IMR-90 (cell line): ENCODE data around the gene CLPTM1L. TPM values are rescaled to one million over a fixed set of nuclear protein-coding genes. Genes with fewer than 3 reads are reported as not detected.

Source experiments
- ATAC-seq: fragments of 200-7000 bp; cut with Tn5 transposase; 2 replicates; pipeline ENCODE4 v1.9.1; 2020; ENCODE audit warnings: low read depth, mild to moderate bottlenecking, moderate library complexity
- BruUV-seq: library from RNA; stranded (reverse); fragments of 400-500 nt; replicated peaks from 2 replicates; lab custom pipeline; 2021; lab: Mats Ljungman, UMichigan
- CTCF ChIA-PET: fragments of 300-600 bp; formaldehyde crosslinking; extraction: SDS; loops from one replicate; lab custom pipeline; 2021; ENCODE audit warnings: antibody characterized with exemption; lab: Yijun Ruan, JAX
- POLR2A ChIA-PET: fragments of 300-600 bp; sonication (Branson Sonifier 250); formaldehyde crosslinking; loops from one replicate; lab custom pipeline; 2022; ENCODE audit warnings: antibody characterized with exemption; ENCODE audit not compliant: unreplicated experiment; lab: Charles Lee
- DNase-seq: peaks from one replicate; pipeline ENCODE4 v3.0.0; 2013
- H2AFZ ChIP-seq: replicated peaks from 2 replicates; pipeline ENCODE3; 2013; ENCODE audit warnings: low read length, mild to moderate bottlenecking; ENCODE audit not compliant: poor library complexity
- H2AK5ac ChIP-seq: 2 replicates; pipeline ENCODE4 v1.6.1; 2013; ENCODE audit warnings: low read depth, low read length, inconsistent platforms
- H2AK9ac ChIP-seq: replicated peaks from 2 replicates; pipeline ENCODE3; 2013; ENCODE audit warnings: mild to moderate bottlenecking, low read depth, low read length, moderate library complexity; ENCODE audit not compliant: poor library complexity
- H2BK120ac ChIP-seq: 2 replicates; pipeline ENCODE4 v1.6.1; 2013; ENCODE audit warnings: low read depth, low read length, inconsistent platforms
- H2BK15ac ChIP-seq: 3 replicates; pipeline ENCODE4 v1.6.1; 2013; ENCODE audit warnings: low read depth, low read length, inconsistent platforms
- H2BK20ac ChIP-seq: 2 replicates; pipeline ENCODE4 v1.6.1; 2013; ENCODE audit warnings: low read depth, mild to moderate bottlenecking, inconsistent platforms, low read length, moderate library complexity
- H2BK5ac ChIP-seq: 2 replicates; pipeline ENCODE4 v1.6.1; 2013; ENCODE audit warnings: mild to moderate bottlenecking, low read depth, low read length, inconsistent platforms; ENCODE audit not compliant: poor library complexity, severe bottlenecking
- H3K14ac ChIP-seq: replicated peaks from 2 replicates; pipeline ENCODE4 v1.6.1; 2013; ENCODE audit warnings: low read depth, low read length, inconsistent platforms
- H3K18ac ChIP-seq: 2 replicates; pipeline ENCODE4 v1.6.1; 2013; ENCODE audit warnings: low read depth, low read length, control low read depth
- H3K23ac ChIP-seq: 2 replicates; pipeline ENCODE4 v1.6.1; 2013; ENCODE audit warnings: low read depth, low read length, inconsistent platforms
- H3K27ac ChIP-seq: 2 replicates; pipeline ENCODE4 v1.5.1; 2013; ENCODE audit warnings: mild to moderate bottlenecking, control low read depth, low read length; ENCODE audit not compliant: insufficient read depth
- H3K27me3 ChIP-seq: 2 replicates; pipeline ENCODE4 v1.6.1; 2013; ENCODE audit warnings: low read length; ENCODE audit not compliant: control insufficient read depth, insufficient read depth
- H3K36me3 ChIP-seq: 2 replicates; pipeline ENCODE4 v1.6.1; 2013; ENCODE audit warnings: low read length, mixed read lengths; ENCODE audit not compliant: control insufficient read depth, insufficient read depth
- H3K4ac ChIP-seq: 2 replicates; pipeline ENCODE4 v1.6.1; 2013; ENCODE audit warnings: low read depth, low read length, inconsistent platforms
- H3K4me1 ChIP-seq: 2 replicates; pipeline ENCODE4 v1.6.1; 2013; ENCODE audit warnings: low read length, mixed read lengths; ENCODE audit not compliant: control insufficient read depth, insufficient read depth
- H3K4me2 ChIP-seq: 2 replicates; pipeline ENCODE4 v1.6.1; 2013; ENCODE audit warnings: low read depth, mild to moderate bottlenecking, control low read depth, low read length, moderate library complexity
- H3K4me3 ChIP-seq: 2 replicates; pipeline ENCODE4 v1.5.1; 2013; ENCODE audit warnings: low read depth, mild to moderate bottlenecking, control low read depth, low read length, moderate library complexity; ENCODE audit not compliant: insufficient read depth
- H3K56ac ChIP-seq: 2 replicates; pipeline ENCODE4 v1.6.1; 2013; ENCODE audit warnings: low read length, inconsistent platforms; ENCODE audit not compliant: insufficient read depth; ENCODE audit errors: extremely low read depth
- H3K79me1 ChIP-seq, 2 experiments: 2 replicates each; pipeline ENCODE4 v1.6.1; 2013; ENCODE audit warnings: low read length in 2 of 2, inconsistent platforms in 1 of 2, low read depth in 1 of 2
- H3K9ac ChIP-seq: 2 replicates; pipeline ENCODE4 v1.6.1; 2013; ENCODE audit warnings: low read depth, low read length, control low read depth
- H3K9me1 ChIP-seq: 2 replicates; pipeline ENCODE4 v1.6.1; 2013; ENCODE audit warnings: low read length, inconsistent platforms; ENCODE audit not compliant: insufficient read depth
- H3K9me3 ChIP-seq: 2 replicates; pipeline ENCODE4 v1.6.1; 2013; ENCODE audit warnings: low read length; ENCODE audit not compliant: control insufficient read depth, insufficient read depth
- H4K20me1 ChIP-seq: 2 replicates; pipeline ENCODE4 v1.6.1; 2013; ENCODE audit warnings: low read length, inconsistent platforms; ENCODE audit not compliant: insufficient read depth
- H4K5ac ChIP-seq: 2 replicates; pipeline ENCODE4 v1.6.1; 2013; ENCODE audit warnings: mild to moderate bottlenecking, low read depth, low read length, control low read depth
- H4K8ac ChIP-seq, 2 experiments: 2 replicates each; pipeline ENCODE4 v1.6.1; 2013; ENCODE audit warnings: low read depth in 2 of 2, low read length in 2 of 2, control low read depth in 1 of 2, inconsistent platforms in 1 of 2
- H4K91ac ChIP-seq: 2 replicates; pipeline ENCODE4 v1.6.1; 2013; ENCODE audit warnings: low read depth, low read length, inconsistent platforms; ENCODE audit not compliant: insufficient read depth
- CEBPB ChIP-seq: IDR thresholded peaks from 2 replicates; pipeline ENCODE4 v1.6.1; 2012; ENCODE audit warnings: low read depth, low read length, improper control_type of control experiment
- MXI1 ChIP-seq: IDR thresholded peaks from 2 replicates; pipeline ENCODE4 v1.6.1; 2012; ENCODE audit warnings: low read depth, mild to moderate bottlenecking, low read length, moderate library complexity, borderline replicate concordance
- RAD21 ChIP-seq: IDR thresholded peaks from 2 replicates; pipeline ENCODE4 v1.6.1; 2012; ENCODE audit warnings: low read length, improper control_type of control experiment
- WGBS, 2 experiments: methylation state at CpG; one replicate each; pipeline versions ENCODE4 v1.1.5 to v1.1.7; 2013; ENCODE audit warnings: missing lambda C conversion rate in 2 of 2; ENCODE audit not compliant: insufficient read length in 1 of 2; ENCODE audit errors: extremely low coverage in 2 of 2; 5-methylcytosine and 5-hydroxymethylcytosine counted together
- dilution Hi-C: fragments of 300-500 bp; cut with HindIII; formaldehyde crosslinking; loops from one replicate; pipeline ENCODE4 v1.14.3; 2018; ENCODE audit warnings: low sequenced_read_pairs; ENCODE audit not compliant: unreplicated experiment
- in situ Hi-C: fragments of 300-500 bp; cut with MboI; formaldehyde crosslinking; loops from 3 replicates; pipeline ENCODE4 v1.14.3; 2019; ENCODE audit warnings: low sequenced_read_pairs, inconsistent platforms, mixed read lengths
- intact Hi-C: fragments of 100-400 bp; cut with micrococcal nuclease; formaldehyde crosslinking; loops from 2 replicates; pipeline ENCODE4 v1.10.0; 2022
- polyA plus RNA-seq, 3 experiments: library from polyadenylated mRNA; depleted of rRNA; stranded (reverse); fragments of >200 nt; gene quantifications; 2 replicates each; pipeline ENCODE4 v1.2.3, GENCODE V29; 2012; ENCODE audit warnings: low replicate concordance in 1 of 3
- total RNA-seq: library from RNA; depleted of rRNA; stranded (reverse); fragments of >200 nt; gene quantifications from 2 replicates; pipeline ENCODE4 v1.2.3, GENCODE V29; 2012
- TF ChIP-seq, protein P1 (sequence below): conservative IDR thresholded peaks from 2 replicates; pipeline ENCODE4 v1.5.1; 2012; ENCODE audit warnings: mild to moderate bottlenecking, low read depth, low read length, improper control_type of control experiment

Gene CLPTM1L
- total and polyA plus RNA-seq, 2 of the 4 experiments (the other 2 are of a cell fraction): 114 to 137 TPM

GRCh38 chr5:1299511-1299850 is 45.4 kb downstream of the CLPTM1L start:
- Histone ChIP-seq H3K4me1 (no peaks in the 10 kb centered on the region), H3K9ac (no peak overlapping the region), H3K27ac (no peak overlapping the region), H3K14ac (no peak overlapping the region), H2BK5ac (no peak overlapping the region), H3K27me3 (peaks cover 28% of the 10 kb centered on the region), H2BK15ac (no peak overlapping the region), H4K20me1 (no peaks in the 10 kb centered on the region), H4K8ac (no peak overlapping the region), H3K9me1 (no peaks in the 10 kb centered on the region), H2BK120ac (no peak overlapping the region), H2AFZ (no peak overlapping the region), H3K4me3 (no peak overlapping the region), H3K4ac (no peak overlapping the region), H3K4me2 (no peak overlapping the region), H2AK9ac (no peak overlapping the region), H4K91ac (no peak overlapping the region), H3K79me1 (no peaks in the 10 kb centered on the region), H3K9me3 (no peaks in the 10 kb centered on the region; the same call in 1 of the 2 replicates), H3K23ac (no peak overlapping the region), H4K5ac (no peak overlapping the region), H3K18ac (no peak overlapping the region), H3K56ac (no peak overlapping the region), H2BK20ac (no peak overlapping the region), H3K36me3 (no peaks in the 10 kb centered on the region), H2AK5ac (no peak overlapping the region)
- intact Hi-C loops: no loop called here
- dilution Hi-C loops: no loop called here
- 83% methylated on average over 2 of the region's 9 CpGs; no CpG with 5 or more reads in 1 of the 2 experiments for WGBS, 2 experiments
- TF ChIP-seq RAD21 (no peak), MXI1 (no peak), CEBPB (no peak)
- TF ChIP-seq, protein P1, sequence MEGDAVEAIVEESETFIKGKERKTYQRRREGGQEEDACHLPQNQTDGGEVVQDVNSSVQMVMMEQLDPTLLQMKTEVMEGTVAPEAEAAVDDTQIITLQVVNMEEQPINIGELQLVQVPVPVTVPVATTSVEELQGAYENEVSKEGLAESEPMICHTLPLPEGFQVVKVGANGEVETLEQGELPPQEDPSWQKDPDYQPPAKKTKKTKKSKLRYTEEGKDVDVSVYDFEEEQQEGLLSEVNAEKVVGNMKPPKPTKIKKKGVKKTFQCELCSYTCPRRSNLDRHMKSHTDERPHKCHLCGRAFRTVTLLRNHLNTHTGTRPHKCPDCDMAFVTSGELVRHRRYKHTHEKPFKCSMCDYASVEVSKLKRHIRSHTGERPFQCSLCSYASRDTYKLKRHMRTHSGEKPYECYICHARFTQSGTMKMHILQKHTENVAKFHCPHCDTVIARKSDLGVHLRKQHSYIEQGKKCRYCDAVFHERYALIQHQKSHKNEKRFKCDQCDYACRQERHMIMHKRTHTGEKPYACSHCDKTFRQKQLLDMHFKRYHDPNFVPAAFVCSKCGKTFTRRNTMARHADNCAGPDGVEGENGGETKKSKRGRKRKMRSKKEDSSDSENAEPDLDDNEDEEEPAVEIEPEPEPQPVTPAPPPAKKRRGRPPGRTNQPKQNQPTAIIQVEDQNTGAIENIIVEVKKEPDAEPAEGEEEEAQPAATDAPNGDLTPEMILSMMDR: no peak
- POLR2A ChIA-PET: no interaction called here
- CTCF ChIA-PET: no interaction called here
- BruUV-seq: no TSS peak
- in situ Hi-C loops: no loop called here
- no peak for DNase-seq
- no peak for ATAC-seq
